Astrocyte (in vitro differentiated cells and primary cell): ENCODE measurements around the gene MSANTD3. TPM values are rescaled to one million over a fixed set of nuclear protein-coding genes. Genes with fewer than 3 reads are reported as not detected.

Experiments used
- DNase-seq: peaks from one replicate; pipeline ENCODE4 v3.0.0-alpha.2; 2010; ENCODE audit warnings: low read depth
- FAIRE-seq: peaks from 2 replicates; lab custom pipeline; 2011; peaks lifted over from hg19 to GRCh38; lab: Jason Lieb, UNC
- H2AFZ ChIP-seq: 2 replicates; pipeline ENCODE4 v1.6.0; 2012; ENCODE audit warnings: low read depth, low read length, inconsistent platforms
- H3K27ac ChIP-seq: 2 replicates; pipeline ENCODE4 v1.5.1; 2011; ENCODE audit warnings: low read depth, low read length, inconsistent platforms
- H3K27me3 ChIP-seq: 2 replicates; pipeline ENCODE4 v1.6.0; 2011; ENCODE audit warnings: low read length, inconsistent platforms; ENCODE audit not compliant: insufficient read depth
- H3K36me3 ChIP-seq: 2 replicates; pipeline ENCODE4 v1.5.1; 2011; ENCODE audit warnings: low read length, inconsistent platforms; ENCODE audit not compliant: insufficient read depth
- H3K4me1 ChIP-seq: 2 replicates; pipeline ENCODE4 v1.5.1; 2011; ENCODE audit warnings: low read length, inconsistent platforms; ENCODE audit not compliant: insufficient read depth
- H3K4me2 ChIP-seq: 2 replicates; pipeline ENCODE4 v1.6.0; 2012; ENCODE audit warnings: low read length, inconsistent platforms
- H3K4me3 ChIP-seq: 2 replicates; pipeline ENCODE4 v1.5.1; 2011; ENCODE audit warnings: low read depth, mild to moderate bottlenecking, low read length, inconsistent platforms; ENCODE audit not compliant: insufficient read depth
- H3K79me2 ChIP-seq: 2 replicates; pipeline ENCODE4 v1.6.0; 2012; ENCODE audit warnings: mild to moderate bottlenecking, low read length, inconsistent platforms; ENCODE audit not compliant: insufficient read depth
- H3K9ac ChIP-seq: 2 replicates; pipeline ENCODE4 v1.6.0; 2012; ENCODE audit warnings: mild to moderate bottlenecking, low read length, inconsistent platforms
- H3K9me3 ChIP-seq: 2 replicates; pipeline ENCODE4 v1.5.1; 2012; ENCODE audit warnings: low read depth, mild to moderate bottlenecking, low read length, inconsistent platforms; ENCODE audit not compliant: insufficient read depth
- H4K20me1 ChIP-seq: 2 replicates; pipeline ENCODE4 v1.6.0; 2012; ENCODE audit warnings: low read length, inconsistent platforms; ENCODE audit not compliant: insufficient read depth
- H3K27ac Mint-ChIP-seq: one replicate; pipeline ENCODE4 v1.8.0; 2021; ENCODE audit warnings: mild to moderate bottlenecking, mixed read lengths; ENCODE audit not compliant: unreplicated experiment
- H3K27me3 Mint-ChIP-seq: one replicate; pipeline ENCODE4 v1.8.0; 2021; ENCODE audit warnings: low read depth, mixed read lengths; ENCODE audit not compliant: unreplicated experiment
- H3K36me3 Mint-ChIP-seq: one replicate; pipeline ENCODE4 v1.8.0; 2021; ENCODE audit warnings: low read depth, mixed read lengths; ENCODE audit not compliant: unreplicated experiment
- H3K4me1 Mint-ChIP-seq: one replicate; pipeline ENCODE4 v1.8.0; 2021; ENCODE audit warnings: low read depth, mixed read lengths; ENCODE audit not compliant: unreplicated experiment
- H3K4me3 Mint-ChIP-seq: one replicate; pipeline ENCODE4 v1.8.0; 2021; ENCODE audit warnings: mild to moderate bottlenecking, moderate library complexity, mixed read lengths; ENCODE audit not compliant: unreplicated experiment
- H3K9me3 Mint-ChIP-seq: one replicate; pipeline ENCODE4 v1.8.0; 2021; ENCODE audit warnings: mild to moderate bottlenecking, mixed read lengths; ENCODE audit not compliant: unreplicated experiment
- EZH2 ChIP-seq: IDR thresholded peaks from 2 replicates; pipeline ENCODE4 v1.6.1; 2012; ENCODE audit warnings: mild to moderate bottlenecking, low read length, inconsistent platforms; ENCODE audit not compliant: insufficient read depth
- total RNA-seq: library from RNA; stranded (reverse); gene quantifications from 2 replicates; pipeline ENCODE4 v1.2.1, GENCODE V29; 2021
- TF ChIP-seq, protein P1 (sequence below): IDR thresholded peaks from 2 replicates; pipeline ENCODE4 v1.5.1; 2011; ENCODE audit warnings: low read depth, mild to moderate bottlenecking, inconsistent platforms, low read length, moderate library complexity; ENCODE audit not compliant: insufficient read depth

MSANTD3 gene
- total RNA-seq, 1 donor from 2014 or later = 76.0 TPM

DNA sequence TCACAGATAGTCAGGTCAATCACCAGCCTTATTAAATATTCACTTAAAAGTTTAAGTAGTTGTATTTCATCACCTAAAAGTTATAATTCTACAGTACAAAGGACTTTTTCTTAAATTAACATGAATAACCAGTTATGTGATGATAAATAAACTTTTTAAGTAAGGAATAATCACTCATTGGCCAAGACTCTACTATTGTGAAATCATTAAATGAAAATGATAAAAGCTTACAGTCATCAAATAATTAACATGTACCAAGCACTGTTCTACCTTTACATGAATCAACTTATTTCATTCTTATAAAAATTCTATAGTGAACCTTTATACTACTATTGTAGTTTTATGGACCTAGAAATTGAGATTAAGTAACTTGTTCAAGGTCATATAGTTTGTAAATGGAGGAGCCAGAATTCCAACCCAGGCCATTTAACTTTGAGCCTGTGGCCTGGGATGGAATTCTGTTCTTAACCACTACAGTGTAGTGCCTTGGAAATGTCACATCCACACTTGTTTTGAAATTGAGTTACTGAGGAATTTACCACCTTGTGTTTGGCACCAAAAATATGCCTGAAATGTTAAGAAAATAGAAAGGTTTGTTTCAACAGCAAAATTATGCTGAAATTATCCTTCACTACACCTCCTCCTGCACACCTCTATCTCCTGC is 32.8 kb upstream of the MSANTD3 start:
- Mint-ChIP-seq H3K27me3 (no peaks in the 10 kb centered on the region), H3K27ac (peak overlapping the region; percentile 76), H3K9me3 (peaks cover 6% of the 10 kb centered on the region), H3K4me1 (peaks cover 14% of the 10 kb centered on the region), H3K4me3 (no peak overlapping the region), H3K36me3 (peaks cover 1% of the 10 kb centered on the region)
- H3K27ac ChIP-seq = no peak overlapping the region
- H3K4me1 ChIP-seq = peaks cover 4% of the 10 kb centered on the region
- H3K79me2 ChIP-seq = no peaks in the 10 kb centered on the region
- H3K9me3 ChIP-seq = no peaks in the 10 kb centered on the region
- H3K36me3 ChIP-seq = no peaks in the 10 kb centered on the region
- no peak overlapping the region for H3K4me3 ChIP-seq
- no peak overlapping the region for H3K4me2 ChIP-seq
- no peaks in the 10 kb centered on the region for H3K27me3 ChIP-seq
- peak; percentile 34 for FAIRE-seq
- no peak for TF ChIP-seq EZH2
- TF ChIP-seq, protein P1, sequence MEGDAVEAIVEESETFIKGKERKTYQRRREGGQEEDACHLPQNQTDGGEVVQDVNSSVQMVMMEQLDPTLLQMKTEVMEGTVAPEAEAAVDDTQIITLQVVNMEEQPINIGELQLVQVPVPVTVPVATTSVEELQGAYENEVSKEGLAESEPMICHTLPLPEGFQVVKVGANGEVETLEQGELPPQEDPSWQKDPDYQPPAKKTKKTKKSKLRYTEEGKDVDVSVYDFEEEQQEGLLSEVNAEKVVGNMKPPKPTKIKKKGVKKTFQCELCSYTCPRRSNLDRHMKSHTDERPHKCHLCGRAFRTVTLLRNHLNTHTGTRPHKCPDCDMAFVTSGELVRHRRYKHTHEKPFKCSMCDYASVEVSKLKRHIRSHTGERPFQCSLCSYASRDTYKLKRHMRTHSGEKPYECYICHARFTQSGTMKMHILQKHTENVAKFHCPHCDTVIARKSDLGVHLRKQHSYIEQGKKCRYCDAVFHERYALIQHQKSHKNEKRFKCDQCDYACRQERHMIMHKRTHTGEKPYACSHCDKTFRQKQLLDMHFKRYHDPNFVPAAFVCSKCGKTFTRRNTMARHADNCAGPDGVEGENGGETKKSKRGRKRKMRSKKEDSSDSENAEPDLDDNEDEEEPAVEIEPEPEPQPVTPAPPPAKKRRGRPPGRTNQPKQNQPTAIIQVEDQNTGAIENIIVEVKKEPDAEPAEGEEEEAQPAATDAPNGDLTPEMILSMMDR = no peak
- no peak overlapping the region for H3K9ac ChIP-seq
- H4K20me1 ChIP-seq = no peaks in the 10 kb centered on the region
- no peak for DNase-seq
- no peak overlapping the region for H2AFZ ChIP-seq

DNA sequence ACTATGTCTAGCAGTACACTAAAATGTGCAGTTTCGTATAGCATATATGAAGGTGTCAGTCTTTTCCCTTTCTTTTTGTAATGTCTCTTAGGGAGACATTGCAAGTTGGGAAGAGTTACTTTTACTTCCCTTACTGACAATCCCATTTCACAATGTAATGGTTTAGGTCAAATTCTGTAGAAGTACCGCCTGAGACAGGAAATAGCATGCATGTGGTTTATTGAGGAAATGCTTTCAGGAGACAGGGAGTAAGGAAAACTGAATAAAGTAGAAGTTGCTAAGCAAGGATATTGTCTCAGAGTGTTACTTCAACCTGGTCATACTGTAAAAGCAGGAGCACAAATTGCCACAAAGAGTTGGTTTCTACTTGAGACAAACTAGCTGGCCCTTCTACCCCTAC is 32.1 kb upstream of the MSANTD3 start:
- FAIRE-seq (peak; percentile 47), DNase-seq (no peak)
- Mint-ChIP-seq H3K36me3 (peaks cover 1% of the 10 kb centered on the region), H3K27ac (peak overlapping the region; percentile 28), H3K27me3 (no peaks in the 10 kb centered on the region), H3K4me1 (peaks cover 14% of the 10 kb centered on the region), H3K4me3 (no peak overlapping the region), H3K9me3 (peaks cover 6% of the 10 kb centered on the region)
- Histone ChIP-seq H3K4me2 (no peak overlapping the region), H3K27ac (no peak overlapping the region), H3K4me3 (no peak overlapping the region), H3K36me3 (no peaks in the 10 kb centered on the region), H2AFZ (no peak overlapping the region), H3K4me1 (peaks cover 4% of the 10 kb centered on the region), H3K9me3 (no peaks in the 10 kb centered on the region), H3K27me3 (no peaks in the 10 kb centered on the region), H3K79me2 (no peaks in the 10 kb centered on the region), H4K20me1 (no peaks in the 10 kb centered on the region), H3K9ac (no peak overlapping the region)
- TF ChIP-seq EZH2 = no peak
- TF ChIP-seq, protein P1 = no peak

DNA sequence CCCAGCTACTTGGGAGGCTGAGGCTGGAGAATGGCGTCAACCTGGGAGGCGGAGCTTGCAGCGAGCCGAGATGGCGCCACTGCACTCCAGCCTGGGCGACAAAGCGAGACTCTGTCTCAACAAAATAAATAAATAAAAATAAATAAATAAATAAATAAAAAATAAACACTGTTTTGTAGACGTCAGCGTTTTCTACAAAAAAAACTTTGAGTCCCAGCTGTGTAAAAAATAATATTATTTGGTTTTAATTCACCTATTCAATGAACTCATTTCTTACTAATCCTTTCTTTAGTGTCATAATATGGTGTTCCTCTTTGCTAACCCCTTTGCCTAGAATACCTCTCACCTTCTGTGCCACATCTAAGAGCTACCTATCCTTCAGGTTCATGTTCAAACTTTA is 30.2 kb upstream of the MSANTD3 start:
- Histone ChIP-seq H3K9me3 (no peaks in the 10 kb centered on the region), H3K79me2 (no peaks in the 10 kb centered on the region), H4K20me1 (no peaks in the 10 kb centered on the region), H3K4me2 (no peak overlapping the region), H3K4me1 (peaks cover 4% of the 10 kb centered on the region), H3K9ac (no peak overlapping the region), H3K27ac (no peak overlapping the region), H3K36me3 (no peaks in the 10 kb centered on the region), H2AFZ (no peak overlapping the region), H3K4me3 (no peak overlapping the region), H3K27me3 (no peaks in the 10 kb centered on the region)
- H3K27me3 Mint-ChIP-seq = no peaks in the 10 kb centered on the region
- DNase-seq (no peak), FAIRE-seq (no peak)
- H3K4me1 Mint-ChIP-seq = peaks cover 14% of the 10 kb centered on the region
- TF ChIP-seq, protein P1 = no peak
- TF ChIP-seq EZH2 = no peak
- H3K4me3 Mint-ChIP-seq = no peak overlapping the region
- H3K27ac Mint-ChIP-seq = no peak overlapping the region
- H3K9me3 Mint-ChIP-seq = peaks cover 4% of the 10 kb centered on the region
- peaks cover 1% of the 10 kb centered on the region for H3K36me3 Mint-ChIP-seq
